ENCODE data around the gene TPPP2. TPM values are rescaled to one million over a fixed set of nuclear protein-coding genes. Genes with fewer than 3 reads are reported as not detected.

Gene TPPP2
- total and polyA plus RNA-seq, 9 of the 15 experiments (the other 6 are each of a cell fraction or from before 2014, with no cell fraction given) = 0.18 TPM; not detected in 8

DNA sequence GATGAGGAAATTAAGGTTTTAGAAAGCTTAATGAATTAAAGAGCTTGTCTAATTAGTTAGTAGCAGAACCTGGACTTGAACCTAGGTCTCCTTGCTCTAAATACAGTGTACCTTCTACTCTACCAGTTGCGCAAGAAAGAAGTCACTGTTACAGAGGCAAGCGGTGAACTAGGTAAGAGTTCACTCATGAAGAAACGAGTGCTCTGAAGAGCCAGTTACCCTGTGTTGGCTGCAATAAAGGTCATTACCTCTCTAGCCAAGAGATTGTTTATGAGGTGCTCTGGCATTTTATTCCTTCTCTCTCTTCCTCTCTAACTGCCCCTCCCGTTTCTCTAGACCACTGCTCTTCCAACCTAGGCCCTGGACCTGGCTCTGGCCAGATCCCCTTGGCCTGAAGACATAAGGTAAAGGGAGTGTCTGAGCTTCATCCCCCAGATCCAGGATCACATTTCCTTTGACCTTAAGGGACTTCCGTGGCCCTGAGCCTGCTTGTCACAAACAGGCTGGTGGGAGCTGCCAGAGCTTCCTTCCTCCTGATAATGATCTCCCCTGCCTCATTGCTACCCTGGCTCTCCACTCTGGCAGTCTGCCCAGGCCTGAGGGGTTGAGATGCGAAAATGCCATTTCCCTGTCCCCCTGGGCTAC, 14.1 kb downstream of the TPPP2 start (continued):
- TF ChIP-seq REST (IDR thresholded peaks at IDR 0.05; ENCODE audit: borderline replicate concordance) (no peak), REST (CRISPR knock-in tag; IDR thresholded peaks at IDR 0.05; ENCODE audit: low read depth) (no peak), DACH1 (IDR thresholded peaks at IDR 0.05; ENCODE audit: partially characterized antibody) (peak; percentile 21), CEBPB (tag; IDR thresholded peaks at IDR 0.05) (peak; percentile 96), ARID1B (IDR thresholded peaks at IDR 0.05) (peak; percentile 70), L3MBTL2 (IDR thresholded peaks at IDR 0.05) (peak; percentile 28; the same call in 1 of the 2 replicates), TAF15 (IDR thresholded peaks at IDR 0.05; ENCODE audit: low read depth, low read length) (no peak), ETS2 (tag; IDR thresholded peaks at IDR 0.05; ENCODE audit: borderline replicate concordance, poor library complexity, severe bottlenecking) (no peak), ID3 (CRISPR knock-in tag; IDR thresholded peaks at IDR 0.05) (no peak), ID3 (tag; IDR thresholded peaks at IDR 0.05) (peak; percentile 50; the same call in 1 of the 2 replicates), YBX1 (IDR thresholded peaks at IDR 0.05) (no peak), SMARCB1 (IDR thresholded peaks at IDR 0.05; ENCODE audit: insufficient read length, low read depth) (no peak), TBP (optimal IDR thresholded peaks at IDR 0.05; ENCODE audit: low read depth, low read length) (peak; percentile 41), ETV6 (IDR thresholded peaks at IDR 0.05; ENCODE audit: borderline replicate concordance in 1 of 2, low read depth in 2 of 2, low read length in 1 of 2) (peak in 1 of 2 experiments; percentile 31; a peak in 1 of 4 replicates), ETV6 (CRISPR knock-in tag; IDR thresholded peaks at IDR 0.05; ENCODE audit: borderline replicate concordance) (no peak), POLR2H (tag; IDR thresholded peaks at IDR 0.05; ENCODE audit: low read depth) (no peak), TARDBP (IDR thresholded peaks at IDR 0.05) (no peak), E2F3 (CRISPR knock-in tag; IDR thresholded peaks at IDR 0.05) (0 out of 2 replicates have a peak, but pooled peaks have one; percentile 6), BHLHE40 (IDR thresholded peaks at IDR 0.05; ENCODE audit: low read length) (no peak), SAFB (IDR thresholded peaks at IDR 0.05; ENCODE audit: borderline replicate concordance, low read depth, low read length) (no peak), NFIC (IDR thresholded peaks at IDR 0.05) (peak; percentile 85), ZNF707 (CRISPR knock-in tag; conservative IDR thresholded peaks at IDR 0.05) (no peak), RNF2 (IDR thresholded peaks at IDR 0.05) (peak; percentile 67; the same call in 1 of the 2 replicates), SOX6 (IDR thresholded peaks at IDR 0.05) (peak; percentile 9; the same call in 1 of the 2 replicates)

All from K562 (cell line).